COLO829 (cell line): ENCODE data around the gene ALMS1.
A peak's percentile ranks its signal among the peaks of the same experiment; 100 is the strongest.
"Not testable (repeated sequence)": the region's sequence is repeated elsewhere in the genome, so short reads cannot be mapped to it uniquely, and the experiment has no call there.

ENCODE experiments used
- DNase-seq: peaks from one replicate; pipeline ENCODE4 v3.0.0; 2012; ENCODE audit warnings: low spot score

Gene ALMS1

DNA sequence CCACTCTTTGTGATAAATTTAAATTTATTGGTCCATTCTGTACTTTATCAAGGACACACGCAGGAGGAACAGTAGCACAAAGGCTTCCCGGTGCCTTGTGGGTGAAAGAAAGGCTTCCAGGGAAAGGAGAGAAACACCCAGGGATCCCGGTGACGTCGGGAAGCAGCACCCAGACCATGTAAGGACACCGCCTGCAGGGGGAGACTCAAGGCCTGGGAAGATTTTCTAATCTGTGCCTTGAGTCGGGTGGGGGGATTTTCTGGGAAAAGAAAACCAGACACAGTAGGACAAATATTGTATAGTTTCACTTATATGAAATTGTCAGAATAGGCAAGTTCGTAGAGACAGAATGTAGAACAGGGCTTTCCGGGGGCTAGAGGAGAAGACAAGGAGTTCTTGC lies 239.0 kb downstream of the ALMS1 start:
- DNase-seq = not testable (repeated sequence)

DNA sequence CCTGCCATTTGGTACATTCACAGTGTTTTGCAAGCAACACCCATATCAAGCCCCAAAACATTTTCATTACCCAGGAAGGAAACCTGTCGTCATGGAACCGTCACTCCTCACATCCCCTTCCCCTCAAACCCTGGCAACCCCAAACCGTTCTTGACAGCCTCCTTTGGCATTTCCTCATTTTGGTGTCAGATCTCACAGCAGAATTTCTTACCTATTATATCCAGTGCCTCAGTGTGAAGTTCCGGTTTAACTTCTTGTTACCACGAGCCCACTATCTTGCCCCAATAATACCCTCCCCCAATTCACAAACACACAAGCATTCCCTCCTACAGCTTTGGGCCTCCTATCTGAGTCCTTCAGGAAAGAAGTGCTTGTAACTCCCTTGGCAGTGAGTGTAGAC lies 240.6 kb downstream of the ALMS1 start:
- DNase-seq = not testable (repeated sequence)

DNA sequence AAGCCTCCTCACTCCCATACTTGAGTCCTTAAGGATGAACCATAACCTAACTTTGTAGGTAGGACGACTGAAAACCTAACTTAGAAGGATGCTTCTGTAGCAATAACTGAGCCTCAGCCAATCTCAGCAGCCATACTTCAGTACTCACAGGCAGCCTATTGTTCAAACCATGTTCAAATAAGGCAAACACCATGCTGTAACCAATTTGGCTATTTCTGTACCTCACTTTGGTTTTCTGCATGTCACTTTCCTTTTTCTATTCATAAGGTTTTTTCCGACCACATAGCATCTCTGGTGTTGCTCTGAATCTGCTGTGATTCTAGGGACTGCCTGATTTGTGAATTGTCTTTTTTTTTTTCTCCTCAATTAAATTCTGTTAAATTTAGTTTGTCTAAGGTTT lies 242.9 kb downstream of the ALMS1 start:
- DNase-seq = not testable (repeated sequence)

DNA sequence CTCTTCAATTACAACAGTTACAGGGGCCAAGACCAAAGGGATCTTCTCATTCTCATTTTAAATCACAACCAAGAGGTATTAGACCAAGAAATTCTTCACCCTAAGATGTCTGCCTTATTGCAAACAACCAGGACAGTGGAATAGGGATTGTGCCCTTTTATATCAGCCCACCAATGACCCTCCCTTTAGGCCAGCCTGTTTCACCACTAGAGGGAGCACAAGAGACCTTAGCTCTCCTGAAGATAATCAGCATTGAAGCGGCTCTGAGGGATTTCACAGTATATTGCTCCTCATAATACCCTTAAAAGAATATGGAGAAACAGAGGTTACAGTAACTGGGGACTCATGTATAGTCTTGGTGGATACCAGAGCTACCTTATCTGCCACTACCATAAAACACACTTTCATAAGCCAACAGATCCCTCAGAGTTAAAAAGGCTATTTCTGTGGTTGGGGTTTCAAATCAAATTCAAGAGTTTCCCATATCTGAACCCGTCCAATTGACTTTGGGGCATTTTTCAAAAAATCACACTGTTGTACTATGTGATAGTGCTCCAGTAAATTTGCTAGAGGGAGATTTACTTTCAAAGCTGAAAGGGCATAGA lies 245.1 kb downstream of the ALMS1 start:
- DNase-seq = not testable (repeated sequence)

DNA sequence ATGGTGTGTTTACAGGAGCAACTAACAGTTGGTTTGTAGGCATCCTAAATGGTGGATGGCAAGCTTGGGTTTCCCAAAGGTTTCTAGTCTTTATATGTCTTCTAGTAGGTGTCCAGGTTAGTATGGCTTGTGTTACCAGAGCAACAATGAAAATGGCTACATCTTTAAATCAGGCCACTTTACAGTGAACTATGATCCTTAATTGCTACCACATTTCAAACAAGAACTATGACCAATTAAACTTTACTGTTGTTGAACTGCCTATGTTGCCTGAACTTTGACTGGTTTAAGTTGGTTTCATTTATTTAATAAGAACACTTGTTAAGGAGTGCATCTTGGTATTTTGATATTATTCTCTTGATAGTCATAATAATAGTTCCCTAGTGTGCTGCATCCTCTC lies 251.3 kb downstream of the ALMS1 start:
- not testable (repeated sequence) for DNase-seq

DNA sequence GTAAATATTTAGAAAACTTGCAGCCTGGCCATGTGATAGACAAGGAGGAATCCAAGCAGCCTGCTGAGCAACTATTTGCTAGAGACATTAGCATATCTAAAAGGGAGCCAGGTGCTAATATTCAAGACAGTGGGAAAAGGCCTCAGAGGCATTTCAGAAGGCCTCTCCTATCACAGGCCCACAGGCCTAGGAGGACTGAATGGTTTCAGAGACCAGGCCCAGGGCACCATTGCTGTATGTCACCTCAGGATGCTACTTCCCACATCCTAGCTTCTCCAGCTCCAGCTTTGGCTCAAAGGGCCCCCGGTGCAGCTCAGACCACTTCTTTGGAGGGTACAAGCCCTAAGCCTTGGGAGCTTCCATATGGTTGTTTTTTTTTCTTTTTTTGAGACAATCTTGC lies 252.8 kb downstream of the ALMS1 start:
- no peak for DNase-seq

DNA sequence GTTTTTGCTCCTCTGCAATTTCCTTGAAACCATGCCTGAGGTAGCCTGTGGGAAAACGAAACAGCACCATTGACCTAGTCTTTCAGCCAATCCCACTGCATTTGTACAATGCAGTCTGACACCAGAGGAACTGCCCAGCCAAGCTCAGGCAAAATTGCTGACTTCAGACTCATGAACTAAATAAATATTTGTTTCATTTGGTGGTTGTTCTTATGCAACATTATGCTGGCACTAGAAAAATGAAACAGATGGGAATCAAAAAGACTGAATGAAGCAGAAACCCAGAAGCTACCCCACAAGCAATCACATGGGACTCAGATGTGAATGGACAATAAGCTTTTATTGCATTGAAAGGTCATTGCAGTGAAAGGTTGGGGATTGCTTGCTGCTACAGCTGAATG lies 254.9 kb downstream of the ALMS1 start:
- peak; percentile 87 for DNase-seq

DNA sequence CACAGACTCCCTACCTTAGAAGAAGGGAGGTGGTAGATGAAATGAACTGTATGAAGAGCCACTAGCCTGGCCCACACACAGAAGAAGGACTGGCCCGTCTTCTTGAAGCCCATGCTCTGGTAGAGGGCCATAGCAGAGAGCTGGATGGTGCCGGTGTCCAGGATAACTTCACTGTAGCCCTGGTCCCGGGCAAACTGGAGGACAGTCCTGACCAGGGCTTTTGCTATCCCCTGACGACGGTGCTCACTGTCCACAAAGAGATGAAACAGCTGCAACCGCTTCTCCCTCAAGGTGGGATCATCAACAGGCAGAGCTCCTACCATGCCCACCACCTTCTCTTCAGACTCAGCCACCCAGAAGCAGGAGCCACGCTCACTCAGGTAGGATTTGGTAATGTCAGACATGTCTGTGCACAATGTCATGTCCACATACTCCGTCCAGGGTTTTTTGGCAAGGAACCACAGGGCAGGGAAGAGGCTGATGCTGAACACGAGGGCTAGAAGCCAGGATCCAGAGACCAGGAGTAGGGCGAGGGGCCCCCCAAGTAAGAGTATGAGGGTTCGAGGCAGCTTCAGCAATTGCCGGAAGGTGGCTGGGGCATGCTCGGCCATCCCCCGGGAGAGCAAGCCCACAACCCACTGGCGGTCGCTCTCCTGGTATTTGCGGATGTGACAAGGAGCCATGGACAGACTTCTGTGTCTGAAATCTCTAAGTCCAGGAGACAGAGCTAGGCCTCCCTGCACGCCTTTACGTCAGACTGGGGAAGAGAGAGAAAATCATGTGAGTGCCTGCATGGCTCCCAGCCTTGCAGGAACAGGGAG lies 255.5 kb downstream of the ALMS1 start:
- no peak for DNase-seq

DNA sequence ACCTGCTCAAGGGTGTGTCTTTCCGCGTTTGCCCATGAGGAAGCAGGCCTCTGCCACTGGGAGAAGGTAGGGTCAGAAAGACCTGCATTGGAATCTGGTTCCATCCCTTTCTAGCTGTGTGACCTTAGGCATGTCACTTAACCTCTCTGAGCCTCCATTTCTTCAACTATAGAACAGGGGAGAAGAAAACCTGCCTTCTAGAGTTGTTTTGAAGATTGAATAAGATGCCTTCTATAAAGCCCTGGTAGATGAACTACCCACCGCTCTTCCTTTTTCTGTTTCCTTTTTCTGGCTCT lies 256.1 kb downstream of the ALMS1 start:
- DNase-seq = no peak

DNA sequence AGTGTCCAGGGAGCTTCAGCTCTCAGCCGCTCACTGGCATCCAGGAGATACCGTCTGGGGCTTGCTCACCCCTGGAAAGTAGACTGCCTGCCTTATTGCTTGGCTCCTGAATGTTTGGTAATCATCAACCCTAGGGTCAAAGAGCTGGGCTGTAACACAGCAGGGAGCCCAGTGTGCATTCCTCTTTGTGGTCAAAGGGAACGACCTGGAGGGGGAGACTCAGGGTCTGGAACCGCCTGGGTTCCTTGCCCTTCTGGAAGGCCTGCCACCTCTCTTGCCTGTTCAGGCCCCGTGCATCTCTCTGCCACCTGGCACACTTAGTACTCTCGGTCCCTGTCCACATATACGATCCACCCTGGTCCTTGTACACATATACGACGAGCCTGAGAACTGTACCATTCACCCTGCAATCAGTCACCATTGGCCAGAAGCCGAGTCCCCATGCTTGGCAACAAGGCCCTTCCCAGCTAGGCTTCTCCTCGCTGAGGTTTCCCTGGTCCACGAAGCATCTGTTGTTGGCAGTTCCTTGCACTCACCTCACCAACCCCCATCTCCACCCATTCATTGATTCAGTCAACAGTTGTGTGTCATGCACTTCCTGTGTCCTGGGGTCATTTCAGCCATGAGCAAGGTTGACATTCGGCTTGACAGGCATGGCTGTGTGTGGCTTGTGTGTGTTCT lies 256.8 kb downstream of the ALMS1 start, which contains the start of gene NAT8:
Gene NAT8 (minus strand): TSS at position 85 of the 681 bp plus-strand sequence. CDS start 794 bp downstream, outside the sequence.
- DNase-seq = no peak

DNA sequence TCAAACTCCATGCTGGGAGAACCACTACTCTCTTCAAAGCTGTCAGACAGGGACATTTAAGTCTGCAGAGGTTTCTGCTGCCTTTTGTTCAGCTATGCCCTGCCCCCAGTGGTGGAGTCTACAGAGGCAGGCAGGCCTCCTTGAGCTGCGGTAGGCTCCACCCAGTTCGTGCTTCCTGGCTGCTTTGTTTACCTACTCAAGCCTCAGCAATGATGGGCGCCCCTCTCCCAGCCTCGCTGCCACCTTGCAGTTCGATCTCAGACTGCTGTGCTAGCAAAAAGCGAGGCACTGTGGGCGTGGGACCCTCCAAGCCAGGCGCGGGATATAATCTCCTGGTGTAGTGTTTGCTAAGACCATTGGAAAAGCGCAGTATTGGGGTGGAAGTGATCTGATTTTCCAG lies 262.1 kb downstream of the ALMS1 start:
- DNase-seq = not testable (repeated sequence)

DNA sequence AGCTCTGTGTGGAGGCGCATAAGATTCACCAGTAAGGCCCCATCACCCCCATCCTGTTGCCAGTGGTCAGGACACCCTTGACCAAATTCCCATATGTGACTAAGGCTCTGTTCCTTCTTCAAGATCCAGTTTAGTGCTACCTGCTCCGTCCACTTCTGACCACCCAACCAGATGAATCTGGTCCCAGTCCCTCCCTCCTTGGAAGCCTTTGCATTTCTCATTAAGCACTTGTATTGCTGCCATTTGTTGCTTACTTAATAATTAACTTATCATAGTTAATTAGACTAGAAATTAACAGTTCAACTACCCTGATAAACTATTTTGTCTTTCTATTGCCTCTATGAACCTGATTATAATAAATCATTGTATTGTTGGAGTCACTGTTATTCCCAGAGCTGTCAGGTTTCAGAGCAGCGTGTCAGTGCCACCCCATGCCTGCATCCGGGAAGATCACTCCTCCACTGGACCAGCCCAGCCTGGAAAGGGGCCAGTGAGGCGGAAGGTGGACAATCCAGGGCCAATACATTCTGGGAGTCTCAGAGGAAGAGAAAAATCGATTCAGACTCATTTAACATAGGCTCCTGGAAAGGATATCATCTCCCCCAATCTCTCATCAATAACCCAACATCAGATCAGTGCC lies 266.1 kb downstream of the ALMS1 start:
- DNase-seq = no peak

DNA sequence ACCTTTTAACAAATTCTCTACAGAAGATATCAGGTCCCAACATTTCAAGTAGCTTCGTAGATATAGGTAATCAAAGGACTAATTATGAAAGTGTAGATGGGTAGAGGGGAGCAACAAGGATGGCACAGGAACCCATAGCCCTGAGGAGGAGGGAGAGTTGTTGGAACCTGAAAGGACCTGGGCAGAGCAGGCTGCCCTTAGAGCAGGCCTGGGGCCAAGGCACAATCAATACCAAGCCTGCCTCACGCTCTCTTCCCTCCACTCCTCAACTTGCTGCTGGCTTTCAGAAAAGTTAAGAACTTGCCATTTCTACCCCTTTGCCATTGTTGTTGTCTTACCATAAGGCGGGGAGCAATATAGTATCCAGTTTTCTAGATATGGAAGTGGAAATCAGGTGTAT lies 266.7 kb downstream of the ALMS1 start:
- DNase-seq = no peak

DNA sequence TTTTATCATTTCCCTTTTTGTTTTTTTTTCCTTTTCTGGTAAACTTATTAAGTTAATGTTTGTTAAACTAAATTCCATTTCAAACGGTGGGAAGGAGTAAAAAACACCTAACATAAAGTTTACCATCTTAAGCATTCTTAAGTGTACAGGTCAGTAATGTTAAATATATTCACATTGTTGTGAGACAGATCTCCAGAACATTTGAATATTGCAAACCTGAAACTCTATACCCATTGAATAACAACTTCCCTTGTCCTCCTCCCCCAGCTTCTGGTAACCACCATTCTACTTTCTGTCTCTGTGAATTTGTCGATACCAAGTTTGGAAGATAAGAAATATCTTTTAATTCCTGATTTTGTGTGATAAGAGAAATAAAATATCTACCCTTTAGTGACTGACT lies 268.5 kb downstream of the ALMS1 start:
- no peak for DNase-seq
